NCI-H1436 (cell line): ENCODE measurements around the gene CMSS1.
"Not testable (repeated sequence)": the region's sequence is repeated elsewhere in the genome, so short reads cannot be mapped to it uniquely, and the experiment has no call there.

Experiments used
- DNase-seq: peaks from one replicate; lab custom pipeline; 2025; lab: John Stamatoyannopoulos, UW

CMSS1 gene

DNA sequence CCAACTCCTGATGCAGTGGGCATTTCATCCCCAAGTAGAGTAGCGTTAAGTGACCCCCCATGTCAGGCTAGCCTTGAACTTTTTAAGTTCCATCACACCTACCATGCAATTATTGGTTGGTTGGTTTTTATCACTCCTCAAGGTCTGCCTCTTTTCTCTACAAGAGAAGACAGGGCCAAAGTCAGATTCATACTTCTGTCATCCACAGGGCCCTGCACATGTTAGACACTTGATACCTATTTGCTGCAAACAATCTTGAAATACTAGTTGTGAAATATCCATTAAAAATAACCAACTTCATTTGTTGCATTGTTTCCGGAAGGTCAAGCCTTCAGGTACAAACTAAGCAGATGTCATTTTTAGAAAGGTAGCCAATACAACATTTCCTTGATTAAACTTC lies 1.2 kb downstream of the CMSS1 start:
- no peak for DNase-seq

DNA sequence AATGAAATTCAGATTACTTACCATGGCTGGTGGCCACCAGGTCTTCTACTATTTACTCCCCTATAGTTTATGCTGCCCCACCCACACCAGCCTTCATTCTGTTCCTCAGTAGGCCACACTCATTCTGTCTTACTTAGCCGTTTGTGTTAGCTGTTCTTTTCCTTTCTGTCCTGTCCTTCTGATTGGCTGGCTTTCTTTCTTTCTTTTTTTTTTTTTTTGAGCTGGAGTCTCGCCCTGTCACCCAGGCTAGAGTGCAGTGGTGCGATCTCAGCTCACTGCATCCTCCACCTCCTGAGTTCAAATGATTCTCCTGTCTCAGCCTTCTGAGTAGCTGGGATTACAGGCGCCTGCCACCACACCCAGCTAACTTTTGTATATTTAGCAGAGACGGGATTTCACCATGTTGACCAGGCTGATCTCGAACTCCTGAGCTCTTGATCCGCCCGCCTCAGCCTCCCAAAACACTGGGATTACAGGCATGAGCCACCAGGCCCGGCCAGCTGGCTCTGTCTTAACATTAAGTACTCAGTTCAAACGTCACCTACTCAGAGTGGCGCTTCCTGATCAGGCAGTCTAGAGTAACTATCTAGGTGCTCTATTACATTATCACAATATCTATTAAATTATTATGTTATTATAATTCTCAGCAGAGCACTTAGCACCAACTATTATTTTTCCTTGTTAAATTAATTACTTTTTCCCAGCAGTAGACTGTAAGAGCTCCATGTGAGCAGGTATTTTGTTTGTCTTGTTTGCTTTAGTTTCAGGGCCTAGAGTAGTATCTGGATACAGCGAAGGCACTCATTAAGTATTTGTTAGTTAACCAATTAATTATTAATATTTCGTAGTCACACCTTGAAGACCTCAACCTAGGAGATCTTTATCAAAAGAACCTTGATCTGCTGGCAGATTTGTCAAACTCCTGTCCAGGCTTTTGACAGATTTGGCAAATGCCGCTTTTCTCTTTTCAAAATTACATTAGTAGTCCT lies 6.4 kb downstream of the CMSS1 start:
- DNase-seq, result no peak

DNA sequence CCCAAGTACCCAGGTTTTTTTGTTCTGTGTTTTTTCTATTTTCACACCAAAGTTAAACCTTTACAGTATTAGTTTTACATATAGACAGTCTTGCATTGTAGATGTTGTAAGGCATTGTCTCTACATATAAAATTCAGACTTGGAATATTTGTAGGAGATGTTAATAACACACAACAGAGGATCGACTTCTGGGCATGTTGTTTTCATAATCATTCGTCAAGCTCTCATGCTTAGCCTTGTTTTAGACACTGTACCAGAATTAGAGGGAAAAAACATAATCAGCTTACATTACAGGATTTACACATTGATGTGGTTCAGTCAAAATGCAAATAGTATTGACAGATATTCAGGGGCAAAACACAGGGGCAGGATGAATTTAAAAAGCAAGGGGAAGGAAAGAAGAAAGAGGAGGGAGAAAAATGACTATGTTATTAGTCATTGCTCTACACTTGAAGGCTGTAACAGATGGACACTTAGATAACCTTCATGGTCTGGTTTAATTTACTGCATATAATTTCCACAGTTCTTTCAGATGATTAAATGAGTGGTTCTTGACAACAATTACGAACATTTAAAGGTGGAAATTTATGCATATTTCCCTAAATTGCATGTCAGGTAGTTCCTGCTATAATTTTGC lies 7.5 kb downstream of the CMSS1 start:
- DNase-seq, result no peak

DNA sequence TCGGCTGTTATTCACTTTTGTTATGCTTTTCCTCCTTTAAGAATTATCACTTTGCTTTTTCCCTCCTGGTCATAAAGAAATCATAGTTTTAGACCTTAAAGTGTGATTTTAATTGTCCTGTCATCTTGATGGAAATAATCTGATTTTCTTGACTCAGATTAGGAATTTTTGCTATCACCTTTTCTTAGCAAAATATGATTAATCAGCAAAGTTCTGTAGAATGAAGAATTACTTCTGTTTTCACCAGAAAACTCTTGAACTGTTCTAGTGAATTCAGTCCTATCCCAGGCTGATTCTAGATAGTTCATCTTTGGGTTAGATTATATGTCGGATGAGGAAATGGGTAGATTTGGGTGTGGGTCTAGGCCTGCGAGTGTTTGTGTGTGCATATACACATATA lies 12.2 kb downstream of the CMSS1 start:
- no peak for DNase-seq

DNA sequence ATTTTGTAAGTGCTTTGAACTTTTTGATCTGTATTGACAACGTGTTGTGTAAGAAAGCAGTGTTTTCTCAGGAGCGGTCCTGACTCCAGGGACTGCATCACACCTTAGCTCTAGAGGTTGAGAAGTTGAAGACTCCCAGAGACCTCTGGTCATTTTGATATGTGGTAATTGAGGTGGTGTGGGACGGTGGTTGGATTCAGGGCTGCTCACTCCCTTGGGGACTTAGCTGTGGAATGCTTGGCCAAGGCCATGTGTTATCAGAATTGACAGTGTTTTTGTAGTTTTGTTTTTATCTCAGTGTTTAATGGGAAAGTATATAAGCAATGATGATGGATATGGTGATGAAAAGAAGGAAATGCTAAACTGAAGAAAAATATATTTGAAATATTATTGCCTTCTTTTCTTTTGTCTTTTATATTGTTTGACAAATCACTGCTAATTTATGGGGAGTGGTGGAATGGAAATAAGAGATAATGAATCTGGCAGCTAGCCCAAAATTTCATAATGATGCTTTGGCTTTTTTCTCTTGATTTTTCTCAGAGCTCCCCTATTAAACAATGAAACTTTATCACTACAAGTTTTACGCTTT lies 16.0 kb downstream of the CMSS1 start:
- DNase-seq, result no peak

DNA sequence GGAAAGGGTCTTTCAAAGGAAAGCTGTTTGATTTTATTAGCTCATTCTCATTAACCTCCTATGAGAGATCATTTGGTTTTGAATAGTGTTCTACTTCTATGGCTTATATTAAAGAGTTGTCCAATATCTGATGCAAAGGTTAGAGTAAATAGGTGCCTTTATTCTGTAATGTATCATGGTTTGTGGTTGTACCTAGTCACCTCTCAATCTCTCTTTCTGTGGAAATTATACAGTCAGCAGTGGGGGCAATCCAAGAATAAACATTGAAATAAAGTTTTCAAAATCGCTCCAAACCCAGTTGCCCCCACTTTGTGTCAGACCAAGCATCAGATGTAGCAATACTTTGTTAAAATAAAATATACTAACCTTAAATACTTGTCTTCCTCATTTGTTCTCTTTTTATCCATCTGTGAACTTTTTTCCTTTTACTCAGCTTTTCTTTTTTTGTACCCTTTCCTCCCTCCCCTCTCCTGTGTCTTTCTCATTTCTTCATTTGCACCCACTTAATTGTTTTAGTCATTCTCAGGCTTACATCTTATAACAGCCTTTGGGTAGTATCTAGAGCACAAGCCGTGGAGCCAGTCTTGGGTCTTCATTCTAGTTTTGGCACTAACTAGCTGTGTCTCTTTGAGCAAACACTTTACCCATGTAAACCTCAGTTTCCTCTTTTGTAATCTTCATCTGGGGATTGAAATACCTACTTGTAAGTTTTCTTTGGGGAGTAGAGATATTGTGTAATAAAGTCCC lies 16.7 kb downstream of the CMSS1 start:
- DNase-seq, result no peak

DNA sequence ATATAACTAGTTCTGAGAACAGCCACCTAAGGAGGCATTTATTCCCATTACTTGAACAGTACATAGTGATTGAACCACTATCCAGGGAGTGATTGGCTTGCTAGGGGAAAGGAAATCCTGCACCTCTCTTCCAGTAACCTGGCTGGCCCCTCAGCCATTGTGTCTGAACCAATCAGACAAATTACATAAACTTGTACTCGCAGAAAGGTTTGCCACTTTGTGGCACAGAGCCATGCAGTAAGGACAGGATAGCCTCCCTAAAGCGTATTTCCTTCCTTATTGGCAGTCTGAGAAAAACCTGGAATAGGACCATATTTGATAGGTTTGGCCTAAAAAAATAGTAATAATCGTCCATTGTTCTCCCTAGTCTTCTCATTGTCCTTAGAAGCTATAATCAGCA lies 19.0 kb downstream of the CMSS1 start:
- no peak for DNase-seq

DNA sequence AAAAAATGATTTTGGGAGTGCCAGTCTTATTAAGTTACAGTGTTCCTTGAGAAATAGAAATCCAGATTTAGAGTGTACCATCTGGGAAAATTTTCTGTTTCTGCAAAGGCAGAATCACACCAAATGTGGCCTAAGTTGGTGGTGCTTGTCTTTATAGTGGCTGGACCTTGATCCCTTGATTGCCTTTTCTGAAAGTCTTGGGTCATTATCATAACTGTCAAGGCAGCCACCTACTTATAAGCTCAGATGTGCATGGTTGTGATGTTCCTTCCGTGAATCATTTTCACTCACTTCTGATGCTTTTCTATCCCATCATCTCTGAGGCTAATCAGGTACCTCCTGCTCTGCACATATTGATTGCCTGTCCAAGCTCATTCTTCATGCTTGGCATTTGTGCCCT lies 20.1 kb downstream of the CMSS1 start:
- DNase-seq, result no peak

DNA sequence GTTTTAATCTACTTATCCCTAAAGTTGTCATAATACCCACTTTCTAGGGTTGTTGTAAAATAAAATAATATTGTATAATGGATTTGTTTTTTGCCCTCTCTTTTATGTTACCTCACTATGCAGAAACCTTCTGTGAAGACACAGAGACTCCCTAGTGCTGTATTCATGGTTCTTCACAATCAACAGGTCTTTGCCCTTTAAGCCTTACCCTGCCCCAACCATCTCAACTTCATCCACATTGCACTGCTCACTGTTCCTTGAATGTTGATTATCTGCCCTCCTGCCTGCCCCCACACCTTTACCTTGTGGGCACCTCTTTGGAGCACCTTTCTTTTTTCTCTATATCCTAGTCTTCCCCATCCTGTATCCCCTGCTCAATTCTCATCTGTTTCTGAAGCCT lies 21.1 kb downstream of the CMSS1 start:
- no peak for DNase-seq

DNA sequence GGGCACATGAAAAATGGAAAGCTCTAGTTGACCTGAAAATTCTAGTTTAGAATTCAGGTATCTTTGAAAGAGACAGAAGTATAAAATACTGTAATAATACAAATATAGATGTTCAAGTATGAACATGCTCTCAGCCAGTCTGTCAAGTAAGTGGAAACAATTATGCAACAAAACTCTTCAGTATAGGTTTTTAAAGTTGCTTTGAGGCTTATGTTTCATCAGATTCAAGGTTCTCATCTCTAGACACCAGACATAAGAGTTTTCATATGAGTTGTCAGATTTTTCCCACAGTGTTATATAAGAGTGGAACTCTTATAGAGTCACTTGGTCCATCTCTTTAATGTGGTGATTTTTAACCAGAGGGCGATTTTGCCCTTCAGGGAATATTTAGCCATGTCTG lies 22.0 kb downstream of the CMSS1 start:
- DNase-seq, result no peak

DNA sequence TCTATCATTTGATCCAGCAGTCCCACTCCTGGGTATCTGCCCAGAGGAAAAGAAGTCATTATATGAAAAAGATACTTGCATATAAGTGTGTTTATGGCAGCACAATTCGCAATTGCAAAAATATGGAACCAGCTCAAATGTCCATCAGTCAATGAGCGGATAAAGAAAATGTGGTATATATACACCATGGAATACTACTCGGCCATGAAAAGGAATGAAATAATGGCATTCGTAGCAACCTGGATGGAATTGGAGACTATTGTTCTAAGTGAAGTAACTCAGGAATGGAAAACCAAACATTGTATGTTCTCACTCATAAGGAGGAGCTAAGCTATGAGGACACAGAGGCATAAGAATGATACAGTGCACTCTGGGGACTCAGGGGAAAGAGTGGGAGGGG lies 24.3 kb downstream of the CMSS1 start:
- DNase-seq, result not testable (repeated sequence)

DNA sequence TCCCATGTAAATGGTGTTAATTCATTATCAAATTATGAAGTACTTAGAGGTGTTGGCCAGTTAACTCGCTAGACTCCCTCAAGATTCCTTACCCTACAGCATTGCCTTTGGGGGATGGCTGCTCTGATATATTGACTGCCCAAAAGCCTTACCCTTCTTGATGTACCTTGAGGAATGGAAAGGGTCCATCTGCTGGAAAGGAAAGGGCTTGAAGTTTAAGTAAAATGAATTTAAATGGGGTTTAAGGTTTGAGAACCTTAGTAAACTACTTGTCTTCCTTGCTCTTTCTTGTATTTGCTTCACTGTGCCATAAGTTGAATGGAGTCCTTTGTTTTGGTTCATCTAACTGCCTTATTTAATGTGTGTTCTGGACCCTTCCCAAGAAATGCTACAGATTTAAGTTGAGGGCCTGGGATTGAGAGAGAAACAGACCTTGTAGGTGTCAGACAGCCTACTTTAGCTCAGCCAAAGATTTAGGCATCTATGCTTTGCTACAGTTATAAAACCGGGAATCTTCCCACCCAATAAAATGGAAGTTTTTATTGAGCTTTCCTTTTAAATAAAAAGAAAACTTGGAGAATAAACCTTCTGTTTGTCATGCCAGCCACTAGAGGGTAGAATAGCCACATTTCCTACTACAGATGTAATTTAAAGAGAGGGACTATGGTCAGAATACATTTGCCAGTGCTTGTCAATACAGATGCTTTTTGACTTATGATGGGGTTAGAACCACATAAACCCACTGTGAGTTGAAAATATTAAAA lies 25.3 kb downstream of the CMSS1 start:
- peak; percentile 27 for DNase-seq

DNA sequence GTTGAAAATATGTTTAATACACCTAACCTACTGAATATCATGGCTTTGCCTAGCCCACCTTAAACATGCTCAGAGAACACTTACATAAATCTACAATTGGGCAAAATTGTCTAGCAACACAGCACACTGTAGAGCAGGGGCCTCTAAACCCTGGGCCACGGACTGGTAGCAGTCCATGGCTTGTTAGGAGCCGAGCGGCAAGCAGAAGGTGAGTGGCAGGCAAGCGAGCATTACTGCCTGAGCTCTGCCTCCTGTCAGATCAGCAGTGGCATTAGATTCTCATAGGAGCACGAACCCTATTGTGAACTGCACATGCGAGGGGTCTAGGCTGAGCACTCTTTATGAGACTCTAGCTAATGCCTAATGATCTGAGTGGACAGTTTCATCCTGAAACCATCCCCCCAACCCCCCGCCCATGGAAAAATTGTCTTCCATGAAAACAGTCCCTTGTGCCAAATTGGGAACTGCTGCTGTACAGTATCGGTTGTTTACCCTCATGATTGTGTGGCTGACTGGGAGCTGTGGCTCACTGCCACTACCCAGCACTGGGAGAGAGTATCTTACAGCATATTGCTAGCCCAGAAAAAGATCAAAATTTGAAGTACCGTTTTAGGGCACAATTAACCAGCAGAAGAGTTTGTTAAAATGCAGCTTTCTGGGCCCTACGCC lies 26.1 kb downstream of the CMSS1 start:
- DNase-seq, result no peak

DNA sequence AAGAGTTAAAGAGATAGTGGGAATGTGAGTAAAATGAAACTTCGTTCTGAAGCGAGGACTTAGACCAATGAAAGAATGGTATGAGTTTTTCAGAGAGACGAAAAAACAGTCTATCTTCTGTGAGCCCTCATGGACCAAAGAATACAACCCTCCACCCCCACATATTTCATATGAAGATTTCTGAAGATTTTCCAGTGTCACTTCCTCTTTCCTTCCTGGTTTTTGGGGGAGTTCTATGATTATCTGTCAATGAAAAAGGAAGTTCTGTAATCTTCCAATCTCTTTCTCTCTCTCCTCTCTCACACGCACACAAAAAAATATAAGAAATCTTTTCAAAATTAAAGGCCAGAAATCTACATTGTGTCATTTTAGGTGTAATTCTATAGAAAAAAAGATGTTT lies 27.7 kb downstream of the CMSS1 start:
- DNase-seq, result no peak

DNA sequence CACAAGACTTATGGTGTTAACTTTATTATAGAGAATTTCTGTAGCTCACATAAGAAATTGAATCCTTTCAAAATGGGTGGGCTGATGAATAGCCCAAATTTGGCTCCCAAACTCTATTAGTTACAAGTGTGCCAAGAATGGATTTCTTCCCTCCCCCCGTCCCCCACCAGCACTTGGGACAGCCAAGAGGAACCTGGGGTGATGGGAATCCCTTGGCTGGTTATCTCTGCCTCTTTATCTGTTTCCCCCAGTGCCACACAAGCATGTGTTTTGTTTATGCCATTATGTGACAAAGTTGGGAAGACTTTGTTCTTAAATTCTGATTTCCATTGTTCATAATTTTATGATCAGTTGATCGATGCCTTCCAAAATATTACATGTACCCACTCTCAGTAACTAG lies 28.3 kb downstream of the CMSS1 start:
- no peak for DNase-seq

DNA sequence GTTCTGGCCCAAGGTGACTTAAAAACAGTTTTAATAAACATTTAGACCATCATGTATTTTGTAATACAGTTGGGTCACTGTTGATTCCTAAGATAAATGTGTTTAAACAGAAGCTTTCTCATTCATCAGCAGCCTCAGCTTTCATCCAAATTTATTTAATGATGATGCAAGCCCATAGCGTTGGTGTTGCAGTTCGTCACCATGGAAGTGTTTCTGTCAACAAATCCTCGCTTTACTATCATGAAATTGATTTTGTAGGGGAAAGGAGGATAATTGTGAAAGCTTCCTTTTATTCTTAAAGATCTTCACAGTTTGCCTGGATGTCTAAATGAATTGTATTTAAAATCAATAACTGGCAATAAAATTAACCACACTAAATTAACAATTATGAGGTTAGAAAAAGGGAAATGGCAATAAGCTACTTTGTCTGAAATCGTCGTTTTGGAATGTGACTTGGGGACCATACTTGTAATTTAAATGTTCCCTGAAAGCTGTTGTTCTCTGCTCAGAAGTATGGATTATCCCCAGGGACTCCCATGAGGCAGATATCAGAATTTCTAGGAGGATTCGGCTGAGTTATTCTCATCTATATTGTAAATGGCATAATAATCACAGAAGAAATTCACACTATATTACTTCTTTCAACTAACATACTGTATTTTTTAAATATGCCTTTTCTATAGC lies 29.0 kb downstream of the CMSS1 start:
- peak; percentile 26 for DNase-seq

DNA sequence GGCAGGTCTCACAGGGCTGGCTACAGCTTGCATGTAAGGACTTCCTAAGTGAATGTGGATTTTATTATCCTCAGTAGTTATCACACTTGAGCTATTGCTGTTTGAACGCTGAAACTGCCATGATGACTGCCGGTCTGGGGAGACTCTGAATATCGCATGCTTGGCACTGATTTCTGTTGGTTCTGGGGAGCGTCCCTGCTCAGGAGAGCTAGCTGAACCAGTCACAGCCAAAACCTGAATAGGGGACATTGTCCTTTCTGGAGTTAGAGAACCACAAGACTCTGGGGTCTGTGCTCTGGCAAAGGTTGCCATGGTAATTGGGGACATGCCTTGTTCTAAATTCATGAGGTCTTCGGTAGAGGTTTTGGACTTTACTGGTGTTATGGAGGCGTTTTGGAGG lies 30.8 kb downstream of the CMSS1 start:
- no peak for DNase-seq

DNA sequence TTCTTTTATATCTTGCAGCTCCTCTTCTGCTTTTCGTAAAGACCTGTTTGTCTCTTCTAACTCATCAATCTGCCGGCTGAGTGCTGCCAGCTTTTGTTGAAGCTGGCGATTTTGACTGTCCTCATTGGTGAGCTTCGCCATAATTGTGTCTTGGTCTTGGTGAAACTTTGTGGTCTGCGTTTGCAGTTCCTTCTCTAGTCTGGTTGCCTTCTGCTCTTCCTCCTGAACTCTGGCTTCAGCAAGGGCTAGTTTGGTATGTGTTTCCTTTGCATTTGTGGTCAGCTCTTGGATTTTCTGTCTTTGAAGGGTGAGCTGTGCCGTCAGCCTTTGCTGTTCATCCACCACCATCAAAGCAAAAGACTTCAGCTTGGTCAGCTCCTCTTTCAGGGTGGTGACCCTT lies 32.9 kb downstream of the CMSS1 start:
- no peak for DNase-seq

DNA sequence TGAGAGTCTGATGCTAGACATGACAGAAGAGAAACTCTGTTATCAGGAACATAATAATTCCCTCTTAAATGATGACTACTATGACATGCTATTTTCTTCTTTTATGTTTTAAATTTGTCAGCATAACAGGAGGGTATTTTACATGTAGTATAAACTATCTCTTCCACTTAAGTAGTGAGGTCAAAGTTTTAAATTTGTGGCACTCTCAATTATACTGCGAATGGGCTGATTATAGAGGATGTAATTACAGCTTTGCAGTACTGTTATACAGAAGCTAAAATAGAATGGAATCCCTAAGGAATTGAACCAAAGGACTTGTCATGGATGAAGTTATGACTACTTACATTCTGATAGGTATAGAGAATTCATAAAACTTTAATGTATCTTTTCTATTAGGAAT lies 34.3 kb downstream of the CMSS1 start:
- DNase-seq, result no peak

DNA sequence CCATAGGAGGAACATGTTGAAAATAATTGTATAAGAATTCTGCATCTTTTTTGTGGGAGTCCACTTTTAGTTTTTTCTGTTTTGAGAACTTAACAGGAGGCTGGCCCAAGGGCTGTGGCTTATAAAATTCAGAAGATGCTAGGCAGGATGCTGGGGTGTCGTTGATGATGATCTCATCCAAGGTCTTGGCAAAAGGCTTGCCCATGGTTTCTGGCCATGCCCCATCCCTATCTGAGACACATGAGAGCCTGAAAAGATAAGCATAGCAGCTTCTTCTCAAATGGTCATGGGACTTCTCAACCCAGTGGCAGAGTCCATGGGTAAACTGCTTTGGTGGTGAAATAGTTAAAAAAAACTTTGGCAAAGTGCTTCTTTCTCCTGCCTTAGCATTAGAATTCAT lies 35.2 kb downstream of the CMSS1 start:
- no peak for DNase-seq
